ACC112 (cell line): ENCODE measurements around the gene FAM32A.
A peak's percentile ranks its signal among the peaks of the same experiment; 100 is the strongest.
"Not testable (repeated sequence)": the region's sequence is repeated elsewhere in the genome, so short reads cannot be mapped to it uniquely, and the experiment has no call there.

Experiments used
- H2AFZ ChIP-seq: fragments of 200-600 bp; sonication (generic); one replicate; pipeline ENCODE4 v1.6.0; 2017; ENCODE audit warnings: antibody characterized with exemption, low read length; ENCODE audit not compliant: unreplicated experiment
- H3K27ac ChIP-seq: fragments of 200-600 bp; sonication (generic); 2 replicates; pipeline ENCODE4 v1.5.1; 2014; ENCODE audit warnings: low read depth, mild to moderate bottlenecking, antibody characterized with exemption, low read length, moderate library complexity
- H3K27me3 ChIP-seq: fragments of 200-600 bp; sonication (generic); 2 replicates; pipeline ENCODE4 v1.6.1; 2014; ENCODE audit warnings: mild to moderate bottlenecking, antibody characterized with exemption, low read length, moderate library complexity, mixed read lengths; ENCODE audit not compliant: insufficient read depth
- H3K36me3 ChIP-seq: fragments of 200-600 bp; sonication (generic); 2 replicates; pipeline ENCODE4 v1.6.1; 2016; ENCODE audit warnings: mild to moderate bottlenecking, antibody characterized with exemption, low read length, moderate library complexity, mixed read lengths; ENCODE audit not compliant: insufficient read depth
- H3K4me1 ChIP-seq: fragments of 200-600 bp; sonication (generic); one replicate; pipeline ENCODE4 v1.6.1; 2016; ENCODE audit warnings: low read length, mixed read lengths; ENCODE audit not compliant: insufficient read depth, unreplicated experiment, control insufficient read depth
- H3K4me3 ChIP-seq: fragments of 200-600 bp; sonication (generic); 2 replicates; pipeline ENCODE4 v1.5.1; 2014; ENCODE audit warnings: mild to moderate bottlenecking, low read depth, low read length
- H3K79me2 ChIP-seq: fragments of 200-600 bp; sonication (generic); one replicate; pipeline ENCODE4 v1.6.0; 2016; ENCODE audit warnings: low read length; ENCODE audit not compliant: control insufficient read depth, unreplicated experiment, insufficient read depth

FAM32A gene

GRCh38 chr19:16164222-16164890 is 20.9 kb upstream of the FAM32A start:
- H3K79me2 ChIP-seq, result no peaks in the 10 kb centered on the region
- no peak overlapping the region for H3K27ac ChIP-seq
- no peak overlapping the region for H3K4me3 ChIP-seq
- H2AFZ ChIP-seq, result no peak overlapping the region
- no peaks in the 10 kb centered on the region for H3K27me3 ChIP-seq
- peaks cover 10% of the 10 kb centered on the region for H3K4me1 ChIP-seq
- H3K36me3 ChIP-seq, result no peaks in the 10 kb centered on the region

- Histone ChIP-seq H3K4me3 (no peak overlapping the region), H2AFZ (no peak overlapping the region), H3K27me3 (no peaks in the 10 kb centered on the region), H3K4me1 (peaks cover under 1% of the 10 kb centered on the region), H3K36me3 (no peaks in the 10 kb centered on the region), H3K79me2 (no peaks in the 10 kb centered on the region), H3K27ac (no peak overlapping the region)
Observed at GRCh38 chr19:16166417-16166816, 18.8 kb upstream of the FAM32A start.

- Histone ChIP-seq H2AFZ (no peak overlapping the region), H3K27ac (no peak overlapping the region), H3K79me2 (no peaks in the 10 kb centered on the region), H3K4me3 (no peak overlapping the region), H3K27me3 (no peaks in the 10 kb centered on the region), H3K4me1 (no peaks in the 10 kb centered on the region), H3K36me3 (no peaks in the 10 kb centered on the region)
Observed at GRCh38 chr19:16167055-16167454, 18.2 kb upstream of the FAM32A start.

- Histone ChIP-seq H2AFZ (no peak overlapping the region), H3K27me3 (no peaks in the 10 kb centered on the region), H3K36me3 (no peaks in the 10 kb centered on the region), H3K27ac (no peak overlapping the region), H3K4me3 (no peak overlapping the region), H3K4me1 (no peaks in the 10 kb centered on the region), H3K79me2 (no peaks in the 10 kb centered on the region)
Observed at GRCh38 chr19:16168465-16169081, 16.6 kb upstream of the FAM32A start.

- Histone ChIP-seq H3K27ac (no peak overlapping the region), H3K4me3 (no peak overlapping the region), H3K4me1 (no peaks in the 10 kb centered on the region), H2AFZ (no peak overlapping the region), H3K27me3 (no peaks in the 10 kb centered on the region), H3K36me3 (no peaks in the 10 kb centered on the region), H3K79me2 (no peaks in the 10 kb centered on the region)
Observed at GRCh38 chr19:16170134-16170533, 15.1 kb upstream of the FAM32A start.

- Histone ChIP-seq H3K27ac (no peak overlapping the region), H3K4me1 (peaks cover 5% of the 10 kb centered on the region), H3K27me3 (no peaks in the 10 kb centered on the region), H2AFZ (no peak overlapping the region), H3K4me3 (no peak overlapping the region), H3K79me2 (no peaks in the 10 kb centered on the region), H3K36me3 (no peaks in the 10 kb centered on the region)
Observed at GRCh38 chr19:16175954-16176353, 9.3 kb upstream of the FAM32A start.

- not testable (repeated sequence) for H3K4me3 ChIP-seq, H3K79me2 ChIP-seq, H3K36me3 ChIP-seq, H3K27me3 ChIP-seq, H3K4me1 ChIP-seq, H2AFZ ChIP-seq, H3K27ac ChIP-seq
Observed at GRCh38 chr19:16178866-16179265, 6.3 kb upstream of the FAM32A start.

GRCh38 chr19:16180611-16181010 is 4.6 kb upstream of the FAM32A start:
- no peaks in the 10 kb centered on the region for H3K27me3 ChIP-seq
- H3K79me2 ChIP-seq, result peaks cover 3% of the 10 kb centered on the region
- peaks cover 6% of the 10 kb centered on the region for H3K4me1 ChIP-seq
- H2AFZ ChIP-seq, result no peak overlapping the region
- no peak overlapping the region for H3K27ac ChIP-seq
- H3K4me3 ChIP-seq, result no peak overlapping the region
- H3K36me3 ChIP-seq, result no peaks in the 10 kb centered on the region

GRCh38 chr19:16184665-16185122 is 516 bp upstream of the FAM32A start:
- Histone ChIP-seq H3K27ac (no peak overlapping the region), H3K27me3 (no peaks in the 10 kb centered on the region), H3K4me1 (peaks cover 6% of the 10 kb centered on the region), H3K4me3 (peak overlapping the region; percentile 92), H3K79me2 (peaks cover 26% of the 10 kb centered on the region), H3K36me3 (0 out of 2 replicates have a peak, but pooled peaks cover 5% of the 10 kb centered on the region), H2AFZ (no peak overlapping the region)

- peaks cover 26% of the 10 kb centered on the region for H3K79me2 ChIP-seq
- H3K4me1 ChIP-seq, result peaks cover 2% of the 10 kb centered on the region
- H2AFZ ChIP-seq, result no peak overlapping the region
- H3K36me3 ChIP-seq, result 0 out of 2 replicates have a peak, but pooled peaks cover 5% of the 10 kb centered on the region
- peak overlapping the region; percentile 31; the same call in 1 of the 2 replicates for H3K27ac ChIP-seq
- H3K4me3 ChIP-seq, result peak overlapping the region; percentile 92
- H3K27me3 ChIP-seq, result no peaks in the 10 kb centered on the region
Observed at GRCh38 chr19:16185768-16186123, 536 bp downstream of the FAM32A start.

GRCh38 chr19:16188521-16188920 is 3.3 kb downstream of the FAM32A start:
- Histone ChIP-seq H2AFZ (no peak overlapping the region), H3K4me1 (no peaks in the 10 kb centered on the region), H3K27me3 (no peaks in the 10 kb centered on the region), H3K27ac (no peak overlapping the region), H3K36me3 (0 out of 2 replicates have a peak, but pooled peaks cover 5% of the 10 kb centered on the region), H3K79me2 (peaks cover 26% of the 10 kb centered on the region), H3K4me3 (no peak overlapping the region)
